Measurements from ENCODE around the gene LSM7.
A peak's percentile ranks its signal among the peaks of the same experiment; 100 is the strongest.

LSM7 gene

GRCh38 chr19:2328401-2329148, at the start of gene LSM7, which contains the start of gene SPPL2B:
Gene LSM7 (minus strand): TSS chr19:2328586. CDS start chr19:2328566, 20 bp downstream.
Gene SPPL2B (plus strand): TSS chr19:2328684. CDS start chr19:2328710, 26 bp downstream.
- peak; percentile 34 for DNase-seq

- DNase-seq: no peak
These were observed 48.6 kb upstream of the LSM7 start for GRCh38 chr19:2376784-2377519.

- DNase-seq: no peak
These were observed 47.2 kb upstream of the LSM7 start for GRCh38 chr19:2375353-2376121.

GRCh38 chr19:2374808-2375207, 46.4 kb upstream of the LSM7 start:
- DNase-seq: no peak

- DNase-seq: no peak
These were observed 43.8 kb upstream of the LSM7 start for GRCh38 chr19:2372076-2372612.

- no peak for DNase-seq
These were observed 43.3 kb upstream of the LSM7 start for GRCh38 chr19:2371656-2372055.

- DNase-seq: no peak
These were observed 37.0 kb upstream of the LSM7 start for GRCh38 chr19:2365201-2365970.

GRCh38 chr19:2363419-2363818, 35.0 kb upstream of the LSM7 start:
- no peak for DNase-seq

GRCh38 chr19:2362970-2363300, 34.5 kb upstream of the LSM7 start:
- DNase-seq: no peak

- DNase-seq: no peak
These were observed 33.9 kb upstream of the LSM7 start for GRCh38 chr19:2362046-2362969.

- no peak for DNase-seq
These were observed 33.1 kb upstream of the LSM7 start for GRCh38 chr19:2361246-2362045.

- no peak for DNase-seq
These were observed 32.4 kb upstream of the LSM7 start for GRCh38 chr19:2360833-2361232.

GRCh38 chr19:2359992-2360685, 31.8 kb upstream of the LSM7 start, which contains the start of gene TMPRSS9:
Gene TMPRSS9 (plus strand): TSS chr19:2360265. CDS start chr19:2389786, 29,521 bp downstream.
- DNase-seq: no peak

GRCh38 chr19:2358548-2359173, 30.3 kb upstream of the LSM7 start:
- no peak for DNase-seq

GRCh38 chr19:2357279-2358206, 29.2 kb upstream of the LSM7 start:
- no peak for DNase-seq

- DNase-seq: no peak
These were observed 27.8 kb upstream of the LSM7 start for GRCh38 chr19:2356036-2356646.

GRCh38 chr19:2355168-2356035, 27.0 kb upstream of the LSM7 start:
- no peak for DNase-seq
